H1 (cell line): Measurements from ENCODE around the gene TTBK2. TPM values are rescaled to one million over a fixed set of nuclear protein-coding genes. Genes with fewer than 3 reads are reported as not detected.

Source experiments
- CBX5 ChIP-seq: fragments of 300-800, 300-1000 bp; sonication (generic); IDR thresholded peaks from 2 replicates; pipeline ENCODE4 v1.7.1; 2016; ENCODE audit warnings: antibody characterized with exemption, low read length, low read depth
- CBX8 ChIP-seq: fragments of 300-800, 300-1000 bp; sonication (generic); IDR thresholded peaks from 2 replicates; pipeline ENCODE4 v1.7.1; 2016; ENCODE audit warnings: low read depth, low read length, borderline replicate concordance
- EP300 ChIP-seq, 2 experiments: IDR thresholded peaks; 1 replicate in 1 of 2; 2 replicates in 1 of 2; pipeline ENCODE4 v1.6.1; 2011 to 2012; ENCODE audit warnings: low read depth in 2 of 2, low read length in 2 of 2, mild to moderate bottlenecking in 2 of 2, borderline replicate concordance in 1 of 2, inconsistent platforms in 1 of 2, moderate library complexity in 1 of 2
- GTF2F1 ChIP-seq: IDR thresholded peaks from 2 replicates; pipeline ENCODE4 v1.6.1; 2012; ENCODE audit warnings: low read depth, low read length, improper control_type of control experiment, borderline replicate concordance
- HDAC2 ChIP-seq, 2 experiments: fragments of 300-600 bp in 1 of 2; sonication (generic) in 1 of 2; IDR thresholded peaks; 2 replicates each; pipeline ENCODE4 v1.6.1; 2011 to 2012; ENCODE audit warnings: low read depth in 2 of 2, low read length in 2 of 2, mild to moderate bottlenecking in 2 of 2, moderate library complexity in 2 of 2, borderline replicate concordance in 1 of 2, inconsistent platforms in 1 of 2
- MAFK ChIP-seq: IDR thresholded peaks from 2 replicates; pipeline ENCODE4 v1.6.1; 2012; ENCODE audit warnings: low read depth, mild to moderate bottlenecking, improper control_type of control experiment, low read length
- SRF ChIP-seq: IDR thresholded peaks from 2 replicates; pipeline ENCODE4 v1.6.1; 2011; ENCODE audit warnings: mild to moderate bottlenecking, low read depth, low read length, moderate library complexity
- TAF7 ChIP-seq: optimal IDR thresholded peaks from 2 replicates; pipeline ENCODE3; 2011; ENCODE audit warnings: low read depth, mild to moderate bottlenecking, inconsistent platforms, low read length, moderate library complexity, borderline replicate concordance
- YY1 ChIP-seq: IDR thresholded peaks from 2 replicates; pipeline ENCODE4 v1.6.1; 2011; ENCODE audit warnings: low read depth, mild to moderate bottlenecking, low read length
- polyA plus RNA-seq, 7 experiments: library from polyadenylated mRNA; depleted of rRNA in 3 of 7; stranded (reverse) in 5 of 7; unstranded in 2 of 7; fragments of >200 nt in 5 of 7; fragments of 200-250 nt in 2 of 7; gene quantifications; 1 replicate in 5 of 7; 2 replicates in 1 of 7; 4 replicates in 1 of 7; pipeline versions ENCODE4 v1.2.1 to v1.2.3, GENCODE V29; 2011 to 2013; ENCODE audit warnings: missing spikeins in 2 of 7, mixed read lengths in 2 of 7
- total RNA-seq: library from RNA; stranded (reverse); fragmentation: NEBNext Ultra II Directional; extraction: Animal tissue kit (Norgen Biotek cat#: 25700); gene quantifications from 2 replicates; pipeline ENCODE4 v1.2.1, GENCODE V29; 2021
- TF ChIP-seq, protein P1 (sequence below): fragments of 300-600 bp; sonication (generic); IDR thresholded peaks from 2 replicates; pipeline ENCODE4 v1.7.1; 2012; ENCODE audit warnings: low read length, moderate library complexity, mild to moderate bottlenecking, inconsistent platforms; ENCODE audit not compliant: insufficient replicate concordance

Gene TTBK2
- total and polyA plus RNA-seq, 2 of the 8 experiments (the other 6 are each of a cell fraction or from before 2014, with no cell fraction given) = 2.7 to 18.2 TPM

DNA sequence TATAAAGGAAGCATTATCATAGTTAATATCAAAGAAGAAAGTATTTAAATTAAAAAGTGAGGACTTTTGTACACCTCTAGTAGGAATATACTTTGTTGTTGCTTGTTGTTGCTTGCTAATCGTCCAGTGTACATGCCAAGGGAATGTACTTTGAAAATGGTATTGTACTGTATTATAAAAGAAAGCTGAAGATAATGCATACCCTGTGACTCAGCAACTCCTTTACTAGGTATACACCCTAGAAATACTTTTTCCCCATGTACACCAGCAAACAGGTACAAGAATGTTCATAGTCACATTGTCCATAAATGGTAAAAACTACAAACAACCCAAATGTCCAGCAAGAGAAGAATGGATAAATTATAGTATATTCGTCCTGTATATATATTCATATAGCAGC, 12.0 kb downstream of the TTBK2 start (continued):
- TF ChIP-seq, protein P1, sequence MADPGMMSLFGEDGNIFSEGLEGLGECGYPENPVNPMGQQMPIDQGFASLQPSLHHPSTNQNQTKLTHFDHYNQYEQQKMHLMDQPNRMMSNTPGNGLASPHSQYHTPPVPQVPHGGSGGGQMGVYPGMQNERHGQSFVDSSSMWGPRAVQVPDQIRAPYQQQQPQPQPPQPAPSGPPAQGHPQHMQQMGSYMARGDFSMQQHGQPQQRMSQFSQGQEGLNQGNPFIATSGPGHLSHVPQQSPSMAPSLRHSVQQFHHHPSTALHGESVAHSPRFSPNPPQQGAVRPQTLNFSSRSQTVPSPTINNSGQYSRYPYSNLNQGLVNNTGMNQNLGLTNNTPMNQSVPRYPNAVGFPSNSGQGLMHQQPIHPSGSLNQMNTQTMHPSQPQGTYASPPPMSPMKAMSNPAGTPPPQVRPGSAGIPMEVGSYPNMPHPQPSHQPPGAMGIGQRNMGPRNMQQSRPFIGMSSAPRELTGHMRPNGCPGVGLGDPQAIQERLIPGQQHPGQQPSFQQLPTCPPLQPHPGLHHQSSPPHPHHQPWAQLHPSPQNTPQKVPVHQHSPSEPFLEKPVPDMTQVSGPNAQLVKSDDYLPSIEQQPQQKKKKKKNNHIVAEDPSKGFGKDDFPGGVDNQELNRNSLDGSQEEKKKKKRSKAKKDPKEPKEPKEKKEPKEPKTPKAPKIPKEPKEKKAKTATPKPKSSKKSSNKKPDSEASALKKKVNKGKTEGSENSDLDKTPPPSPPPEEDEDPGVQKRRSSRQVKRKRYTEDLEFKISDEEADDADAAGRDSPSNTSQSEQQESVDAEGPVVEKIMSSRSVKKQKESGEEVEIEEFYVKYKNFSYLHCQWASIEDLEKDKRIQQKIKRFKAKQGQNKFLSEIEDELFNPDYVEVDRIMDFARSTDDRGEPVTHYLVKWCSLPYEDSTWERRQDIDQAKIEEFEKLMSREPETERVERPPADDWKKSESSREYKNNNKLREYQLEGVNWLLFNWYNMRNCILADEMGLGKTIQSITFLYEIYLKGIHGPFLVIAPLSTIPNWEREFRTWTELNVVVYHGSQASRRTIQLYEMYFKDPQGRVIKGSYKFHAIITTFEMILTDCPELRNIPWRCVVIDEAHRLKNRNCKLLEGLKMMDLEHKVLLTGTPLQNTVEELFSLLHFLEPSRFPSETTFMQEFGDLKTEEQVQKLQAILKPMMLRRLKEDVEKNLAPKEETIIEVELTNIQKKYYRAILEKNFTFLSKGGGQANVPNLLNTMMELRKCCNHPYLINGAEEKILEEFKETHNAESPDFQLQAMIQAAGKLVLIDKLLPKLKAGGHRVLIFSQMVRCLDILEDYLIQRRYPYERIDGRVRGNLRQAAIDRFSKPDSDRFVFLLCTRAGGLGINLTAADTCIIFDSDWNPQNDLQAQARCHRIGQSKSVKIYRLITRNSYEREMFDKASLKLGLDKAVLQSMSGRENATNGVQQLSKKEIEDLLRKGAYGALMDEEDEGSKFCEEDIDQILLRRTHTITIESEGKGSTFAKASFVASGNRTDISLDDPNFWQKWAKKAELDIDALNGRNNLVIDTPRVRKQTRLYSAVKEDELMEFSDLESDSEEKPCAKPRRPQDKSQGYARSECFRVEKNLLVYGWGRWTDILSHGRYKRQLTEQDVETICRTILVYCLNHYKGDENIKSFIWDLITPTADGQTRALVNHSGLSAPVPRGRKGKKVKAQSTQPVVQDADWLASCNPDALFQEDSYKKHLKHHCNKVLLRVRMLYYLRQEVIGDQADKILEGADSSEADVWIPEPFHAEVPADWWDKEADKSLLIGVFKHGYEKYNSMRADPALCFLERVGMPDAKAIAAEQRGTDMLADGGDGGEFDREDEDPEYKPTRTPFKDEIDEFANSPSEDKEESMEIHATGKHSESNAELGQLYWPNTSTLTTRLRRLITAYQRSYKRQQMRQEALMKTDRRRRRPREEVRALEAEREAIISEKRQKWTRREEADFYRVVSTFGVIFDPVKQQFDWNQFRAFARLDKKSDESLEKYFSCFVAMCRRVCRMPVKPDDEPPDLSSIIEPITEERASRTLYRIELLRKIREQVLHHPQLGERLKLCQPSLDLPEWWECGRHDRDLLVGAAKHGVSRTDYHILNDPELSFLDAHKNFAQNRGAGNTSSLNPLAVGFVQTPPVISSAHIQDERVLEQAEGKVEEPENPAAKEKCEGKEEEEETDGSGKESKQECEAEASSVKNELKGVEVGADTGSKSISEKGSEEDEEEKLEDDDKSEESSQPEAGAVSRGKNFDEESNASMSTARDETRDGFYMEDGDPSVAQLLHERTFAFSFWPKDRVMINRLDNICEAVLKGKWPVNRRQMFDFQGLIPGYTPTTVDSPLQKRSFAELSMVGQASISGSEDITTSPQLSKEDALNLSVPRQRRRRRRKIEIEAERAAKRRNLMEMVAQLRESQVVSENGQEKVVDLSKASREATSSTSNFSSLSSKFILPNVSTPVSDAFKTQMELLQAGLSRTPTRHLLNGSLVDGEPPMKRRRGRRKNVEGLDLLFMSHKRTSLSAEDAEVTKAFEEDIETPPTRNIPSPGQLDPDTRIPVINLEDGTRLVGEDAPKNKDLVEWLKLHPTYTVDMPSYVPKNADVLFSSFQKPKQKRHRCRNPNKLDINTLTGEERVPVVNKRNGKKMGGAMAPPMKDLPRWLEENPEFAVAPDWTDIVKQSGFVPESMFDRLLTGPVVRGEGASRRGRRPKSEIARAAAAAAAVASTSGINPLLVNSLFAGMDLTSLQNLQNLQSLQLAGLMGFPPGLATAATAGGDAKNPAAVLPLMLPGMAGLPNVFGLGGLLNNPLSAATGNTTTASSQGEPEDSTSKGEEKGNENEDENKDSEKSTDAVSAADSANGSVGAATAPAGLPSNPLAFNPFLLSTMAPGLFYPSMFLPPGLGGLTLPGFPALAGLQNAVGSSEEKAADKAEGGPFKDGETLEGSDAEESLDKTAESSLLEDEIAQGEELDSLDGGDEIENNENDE = no peak
- TF ChIP-seq MAFK (no peak), EP300 (IDR thresholded peaks at IDR 0.05; ENCODE audit: borderline replicate concordance in 1 of 2, low read depth in 2 of 2, low read length in 2 of 2) (no peak), CBX8 (no peak), HDAC2 (IDR thresholded peaks at IDR 0.05; ENCODE audit: borderline replicate concordance in 1 of 2, low read depth in 2 of 2, low read length in 2 of 2) (no peak), YY1 (no peak), SRF (no peak), CBX5 (no peak), TAF7 (no peak), GTF2F1 (no peak)
